ENCODE measurements around the gene MAPK1.

The MAPK1 gene

DNA sequence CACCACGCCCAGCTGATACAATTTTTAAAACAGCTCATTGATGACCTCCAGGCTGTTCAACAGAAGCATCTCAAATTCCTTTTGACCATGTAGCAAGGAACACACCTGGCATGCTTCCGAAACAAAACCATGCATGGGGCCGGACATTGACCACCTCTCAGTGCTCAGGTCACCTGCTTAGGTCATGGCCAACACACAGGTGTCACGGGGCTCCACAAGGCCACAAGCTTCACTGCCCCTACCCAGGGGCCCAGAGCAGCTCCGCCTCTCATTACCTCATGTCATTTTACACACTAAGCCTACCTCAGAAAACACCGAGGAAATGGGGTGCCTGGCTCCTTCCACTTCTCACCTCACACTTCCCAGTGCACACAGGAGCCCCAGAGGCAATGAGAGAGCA lies 158.5 kb downstream of the MAPK1 start:
- TF ChIP-seq SUZ12 (IDR thresholded peaks at IDR 0.05; ENCODE audit: extremely low read depth, insufficient read depth, insufficient read length): no peak
- no peak for TF ChIP-seq YY1 (IDR thresholded peaks at IDR 0.05; ENCODE audit: insufficient read depth, insufficient read length)
- TF ChIP-seq ZNF274 (IDR thresholded peaks at IDR 0.05; ENCODE audit: low read depth, low read length): no peak
- Histone ChIP-seq H3K9me3 (ENCODE audit: insufficient read depth, low read length) (no peaks in the 10 kb centered on the region), H3K9ac (ENCODE audit: insufficient read length, low read depth) (no peak overlapping the region), H3K4me3 (ENCODE audit: insufficient read length, low read depth) (no peak overlapping the region), H3K27me3 (ENCODE audit: insufficient read depth, insufficient read length) (no peaks in the 10 kb centered on the region), H3K36me3 (ENCODE audit: insufficient read depth, insufficient read length, low read length) (no peaks in the 10 kb centered on the region), H3K4me1 (ENCODE audit: insufficient read depth, insufficient read length) (no peaks in the 10 kb centered on the region)
- DNase-seq (ENCODE audit: low read depth, low spot score): no peak

DNA sequence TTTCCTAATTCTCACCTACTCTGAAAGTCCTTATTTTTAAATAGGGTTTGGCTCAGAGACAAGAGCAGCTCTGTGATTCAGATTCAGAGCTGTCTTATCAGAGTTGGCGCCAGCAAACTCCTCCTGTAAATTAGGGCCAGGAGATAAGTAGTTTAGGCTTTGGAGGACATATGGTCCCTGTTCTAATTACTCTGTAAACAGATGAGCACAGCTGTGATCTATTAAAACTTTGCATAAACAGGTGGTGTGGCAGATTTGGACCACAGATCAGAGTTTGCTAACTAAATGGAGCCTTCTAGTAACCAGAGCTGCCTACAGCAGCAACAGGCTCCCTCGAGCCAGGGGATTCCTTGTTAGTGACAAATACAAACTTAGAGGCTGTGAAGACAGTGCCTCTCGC lies 159.8 kb downstream of the MAPK1 start:
- no peak overlapping the region for H3K4me3 ChIP-seq (ENCODE audit: insufficient read length, low read depth)
- H3K9me3 ChIP-seq (ENCODE audit: insufficient read depth, low read length): no peaks in the 10 kb centered on the region
- H3K36me3 ChIP-seq (ENCODE audit: insufficient read depth, insufficient read length, low read length): no peaks in the 10 kb centered on the region
- H3K27me3 ChIP-seq (ENCODE audit: insufficient read depth, insufficient read length): no peaks in the 10 kb centered on the region
- H3K4me1 ChIP-seq (ENCODE audit: insufficient read depth, insufficient read length): no peaks in the 10 kb centered on the region
- TF ChIP-seq YY1 (IDR thresholded peaks at IDR 0.05; ENCODE audit: insufficient read depth, insufficient read length) (no peak), SUZ12 (IDR thresholded peaks at IDR 0.05; ENCODE audit: extremely low read depth, insufficient read depth, insufficient read length) (no peak), ZNF274 (IDR thresholded peaks at IDR 0.05; ENCODE audit: low read depth, low read length) (no peak)
- DNase-seq (ENCODE audit: low read depth, low spot score): no peak
- no peak overlapping the region for H3K9ac ChIP-seq (ENCODE audit: insufficient read length, low read depth)
